Activated naive CD8-positive, alpha-beta T cell treated with anti-CD3 and anti-CD28 coated beads, Interleukin-2, amount 10 ng/mL, durations not matched to agents 7 days and 5 days (primary cell): Measurements from ENCODE around the gene ATP5PD. TPM values are rescaled to one million over a fixed set of nuclear protein-coding genes. Genes with fewer than 3 reads are reported as not detected.
"Not testable (repeated sequence)": the region's sequence is repeated elsewhere in the genome, so short reads cannot be mapped to it uniquely, and the experiment has no call there.

Experiments used
- ATAC-seq: fragments of 150-1000 bp; cut with Tn5 transposase; one replicate; pipeline ENCODE4 v1.10.0; 2021; ENCODE audit warnings: low read depth, moderate library complexity
- POLR2A ChIA-PET: fragments of 350-600 bp; sonication (Branson Sonifier 250); formaldehyde crosslinking; loops from one replicate; lab custom pipeline; 2021; ENCODE audit warnings: antibody characterized with exemption; lab: Charles Lee
- DNase-seq: peaks from one replicate; pipeline ENCODE4 v3.0.0; 2021
- H3K27ac Mint-ChIP-seq: one replicate; pipeline ENCODE4 v1.8.0; 2022; ENCODE audit warnings: mild to moderate bottlenecking, mixed read lengths
- H3K27me3 Mint-ChIP-seq: one replicate; pipeline ENCODE4 v1.8.0; 2022; ENCODE audit warnings: mild to moderate bottlenecking, moderate library complexity, mixed read lengths
- H3K36me3 Mint-ChIP-seq: one replicate; pipeline ENCODE4 v1.8.0; 2021; ENCODE audit warnings: mild to moderate bottlenecking, mixed read lengths
- H3K4me1 Mint-ChIP-seq: one replicate; pipeline ENCODE4 v1.8.0; 2021; ENCODE audit warnings: mixed read lengths
- H3K4me3 Mint-ChIP-seq: one replicate; pipeline ENCODE4 v1.8.0; 2022; ENCODE audit warnings: mild to moderate bottlenecking, moderate library complexity, mixed read lengths
- H3K9me3 Mint-ChIP-seq: one replicate; pipeline ENCODE4 v1.8.0; 2021; ENCODE audit warnings: mixed read lengths
- total RNA-seq, 2 experiments: library from RNA; stranded (reverse); gene quantifications; one replicate each; pipeline ENCODE4 v1.2.3, GENCODE V29; 2021

ATP5PD gene
- total RNA-seq, 2 experiments from 2014 or later = 196 to 199 TPM

- Mint-ChIP-seq H3K27ac (no peak overlapping the region), H3K27me3 (no peaks in the 10 kb centered on the region), H3K4me1 (peaks cover 14% of the 10 kb centered on the region), H3K9me3 (no peaks in the 10 kb centered on the region), H3K36me3 (peaks cover 7% of the 10 kb centered on the region), H3K4me3 (no peak overlapping the region)
- DNase-seq = no peak
- ATAC-seq = no peak
- POLR2A ChIA-PET = interaction anchor here (1.0 to 3.0 kb wide), 4 partner anchors 13 to 54 kb away, joined by 3 to 8 read pairs (median 4); partner anchors contain the start of genes ATP5PD, KCTD2 and SLC16A5
Measured at GRCh38 chr17:75060434-75061054, 13.8 kb upstream of the ATP5PD start.

- Mint-ChIP-seq H3K27ac (peak overlapping the region; percentile 56), H3K4me1 (peaks cover 12% of the 10 kb centered on the region), H3K9me3 (no peaks in the 10 kb centered on the region), H3K27me3 (no peaks in the 10 kb centered on the region), H3K36me3 (peaks cover 7% of the 10 kb centered on the region), H3K4me3 (no peak overlapping the region)
- ATAC-seq (no peak), DNase-seq (no peak)
- POLR2A ChIA-PET = interaction anchor here (0.7 to 1.3 kb wide), 6 partner anchors 10 to 397 kb away, joined by 3 to 4 read pairs (median 4); partner anchors contain the start of genes GGA3, KCTD2, MRPS7 and SLC16A5
Measured at GRCh38 chr17:75059369-75060345, 12.9 kb upstream of the ATP5PD start.

GRCh38 chr17:75051941-75052340, 5.2 kb upstream of the ATP5PD start:
- Mint-ChIP-seq H3K4me3 (no peak overlapping the region), H3K36me3 (peaks cover 22% of the 10 kb centered on the region), H3K4me1 (peaks cover 17% of the 10 kb centered on the region), H3K27me3 (no peaks in the 10 kb centered on the region), H3K9me3 (no peaks in the 10 kb centered on the region), H3K27ac (no peak overlapping the region)
- DNase-seq (no peak), ATAC-seq (no peak)
- POLR2A ChIA-PET = interaction anchor here (1.2 kb wide), 1 partner anchor 16 kb away, joined by 3 read pairs; no protein-coding TSS in a partner anchor

DNA sequence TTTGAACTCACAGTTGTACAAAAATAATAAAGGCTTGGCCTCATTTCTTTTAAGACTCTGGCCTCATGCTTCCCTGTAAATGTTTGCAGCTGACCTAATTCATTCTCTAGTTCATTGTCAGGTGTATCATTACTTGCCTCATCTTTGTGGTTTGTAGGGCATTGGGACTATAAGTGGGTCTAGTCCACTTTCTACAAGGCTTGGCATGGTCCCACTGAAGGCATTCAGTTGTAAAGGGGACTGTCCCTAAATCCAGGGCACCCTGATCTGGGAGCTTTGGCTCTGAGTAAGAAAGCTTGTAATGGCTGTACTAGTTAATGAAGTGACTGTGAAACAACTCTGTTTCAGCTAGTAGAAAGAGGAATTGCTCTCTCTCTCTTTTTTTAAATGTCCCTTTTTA, 2.9 kb upstream of the ATP5PD start:
- Mint-ChIP-seq H3K36me3 (peaks cover 17% of the 10 kb centered on the region), H3K27me3 (no peaks in the 10 kb centered on the region), H3K9me3 (no peaks in the 10 kb centered on the region), H3K4me3 (no peak overlapping the region), H3K27ac (no peak overlapping the region), H3K4me1 (peaks cover 25% of the 10 kb centered on the region)
- POLR2A ChIA-PET = interaction anchor here (0.6 to 1.0 kb wide), 3 partner anchors 10 to 133 kb away, joined by 3 to 4 read pairs (median 3); partner anchors contain the start of gene SUMO2
- no peak for ATAC-seq
- no peak for DNase-seq

DNA sequence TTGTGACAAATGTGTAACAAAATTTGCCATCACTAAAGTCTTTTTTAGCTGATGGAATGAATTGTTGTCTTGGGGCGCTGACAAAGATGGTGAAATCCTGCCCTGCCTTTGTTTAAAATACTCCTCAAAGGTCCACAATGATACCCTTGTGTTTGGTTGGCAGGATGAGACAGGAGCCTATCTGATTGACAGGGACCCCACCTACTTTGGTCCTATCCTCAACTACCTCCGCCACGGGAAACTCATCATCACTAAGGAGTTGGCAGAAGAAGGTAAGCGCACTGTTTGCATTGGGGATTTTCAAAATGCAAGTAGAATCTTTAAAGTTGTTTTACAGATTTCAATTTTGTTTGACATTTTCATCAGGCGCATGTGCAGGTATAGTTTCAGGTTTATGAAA, 2.3 kb upstream of the ATP5PD start:
- ATAC-seq = no peak
- Mint-ChIP-seq H3K4me1 (peaks cover 27% of the 10 kb centered on the region), H3K4me3 (no peak overlapping the region), H3K27ac (no peak overlapping the region), H3K27me3 (no peaks in the 10 kb centered on the region), H3K9me3 (no peaks in the 10 kb centered on the region), H3K36me3 (peaks cover 14% of the 10 kb centered on the region)
- POLR2A ChIA-PET = interaction anchor here (0.9 to 1.0 kb wide), 2 partner anchors 10 to 13 kb away, joined by 3 to 4 read pairs; no protein-coding TSS in a partner anchor
- no peak for DNase-seq

DNA sequence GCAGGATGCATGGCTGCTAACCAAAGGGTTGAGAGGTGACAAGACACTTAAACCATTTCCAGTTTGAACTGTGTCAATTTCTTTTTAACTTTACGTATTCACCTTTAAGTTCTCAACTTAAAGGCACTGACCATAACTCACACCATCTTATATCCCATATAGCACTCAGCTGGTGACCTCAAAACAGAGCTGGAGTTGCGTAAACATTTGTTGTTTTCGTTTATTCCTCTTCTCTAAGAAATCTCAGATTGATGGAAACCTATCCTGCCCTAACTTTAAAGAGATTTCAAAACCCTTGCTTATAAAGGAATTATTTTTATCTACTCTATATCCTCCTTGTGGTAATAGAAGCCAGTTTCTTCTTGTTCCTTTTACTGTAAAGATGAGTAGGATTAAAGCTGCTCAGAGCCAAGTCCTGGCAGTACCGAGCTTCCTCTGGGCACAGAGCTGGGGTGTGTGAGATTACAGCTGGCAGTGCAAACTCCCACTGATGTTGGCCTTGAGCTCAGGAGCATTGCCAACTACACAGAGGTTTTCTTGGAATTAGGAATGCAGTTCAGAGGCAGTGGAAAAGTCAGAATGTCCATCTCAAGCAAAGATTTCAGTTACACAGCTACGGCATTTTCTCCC, 1.6 kb upstream of the ATP5PD start:
- POLR2A ChIA-PET = interaction anchor here (0.9 to 2.9 kb wide), 5 partner anchors 12 to 106 kb away, joined by 3 to 13 read pairs (median 4); partner anchors contain the start of genes JPT1 and MRPL58
- Mint-ChIP-seq H3K36me3 (peaks cover 12% of the 10 kb centered on the region), H3K4me3 (peak overlapping the region; percentile 96), H3K27ac (peak overlapping the region; percentile 91), H3K27me3 (no peaks in the 10 kb centered on the region), H3K4me1 (peaks cover 27% of the 10 kb centered on the region), H3K9me3 (no peaks in the 10 kb centered on the region)
- DNase-seq (no peak), ATAC-seq (no peak)

DNA sequence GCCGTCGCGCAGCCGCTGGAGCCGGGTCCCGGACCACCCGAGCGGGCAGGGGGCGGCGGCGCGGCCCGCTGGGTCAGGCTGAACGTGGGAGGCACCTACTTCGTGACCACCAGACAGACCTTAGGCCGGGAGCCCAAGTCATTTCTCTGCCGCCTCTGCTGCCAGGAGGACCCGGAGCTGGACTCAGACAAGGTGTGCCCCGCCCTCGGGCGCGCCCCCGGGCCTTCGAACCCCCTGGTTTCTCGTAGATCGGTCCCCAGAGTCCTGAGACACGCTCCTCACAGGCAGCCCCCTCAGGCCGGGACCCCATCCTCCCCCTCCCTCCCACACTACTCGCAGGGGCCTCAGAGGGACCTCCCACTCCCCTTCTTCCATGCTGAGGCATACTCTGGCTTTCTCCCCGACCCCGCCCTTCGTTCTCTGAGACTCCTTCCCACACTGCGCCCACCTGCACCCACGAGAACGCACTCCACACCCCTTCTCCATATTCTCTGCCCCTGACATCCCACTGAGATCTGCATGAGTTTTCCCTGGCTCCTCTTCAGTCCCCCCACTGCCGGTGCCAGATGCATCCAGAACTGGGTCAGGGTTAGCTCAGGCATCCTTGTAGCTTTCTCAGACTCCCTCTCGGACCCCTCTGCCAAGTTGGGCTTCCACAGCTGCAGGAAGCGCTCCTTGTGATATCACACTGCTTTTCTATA, 779 bp upstream of the ATP5PD start:
- H3K4me3 Mint-ChIP-seq = peak overlapping the region; percentile 96
- POLR2A ChIA-PET = interaction anchor here (1.0 to 2.9 kb wide), 7 partner anchors 12 to 107 kb away, joined by 3 to 14 read pairs (median 5); partner anchors contain the start of genes JPT1 and MRPL58
- H3K9me3 Mint-ChIP-seq = no peaks in the 10 kb centered on the region
- H3K36me3 Mint-ChIP-seq = peaks cover 9% of the 10 kb centered on the region
- no peaks in the 10 kb centered on the region for H3K27me3 Mint-ChIP-seq
- no peak for DNase-seq
- peaks cover 27% of the 10 kb centered on the region for H3K4me1 Mint-ChIP-seq
- H3K27ac Mint-ChIP-seq = peak overlapping the region; percentile 91
- peak; percentile 5 for ATAC-seq

DNA sequence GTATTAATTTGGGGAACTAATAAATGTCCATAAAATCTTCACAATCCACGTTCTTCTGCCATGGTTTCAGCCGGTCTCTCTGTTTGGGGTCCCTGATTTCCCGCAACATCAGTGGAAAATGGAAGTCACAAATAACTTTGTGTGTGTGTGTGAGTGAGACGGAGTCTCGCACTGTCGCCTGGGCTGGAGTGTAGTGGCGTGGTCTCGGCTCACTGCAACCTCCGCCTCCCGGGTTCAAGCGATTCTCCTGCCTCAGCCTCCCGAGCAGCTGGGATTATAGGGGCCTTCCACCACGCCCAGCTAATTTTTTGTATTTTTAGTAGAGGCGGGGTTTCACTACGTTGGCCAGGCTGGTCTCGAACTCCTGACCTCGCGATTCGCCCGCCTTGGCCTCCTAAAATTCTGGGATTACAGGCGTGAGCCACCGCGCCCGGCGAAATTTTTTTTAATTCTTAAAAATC, 793 bp downstream of the ATP5PD start:
- POLR2A ChIA-PET = interaction anchor here (0.8 to 2.9 kb wide), 8 partner anchors 8 to 109 kb away, joined by 3 to 14 read pairs (median 5); partner anchors contain the start of genes JPT1, MRPL58 and SLC16A5
- not testable (repeated sequence) for H3K27me3 Mint-ChIP-seq, DNase-seq, ATAC-seq, H3K36me3 Mint-ChIP-seq, H3K9me3 Mint-ChIP-seq
- peak overlapping the region; percentile 14 for H3K27ac Mint-ChIP-seq
- peak overlapping the region; percentile 98 for H3K4me3 Mint-ChIP-seq
- H3K4me1 Mint-ChIP-seq = peaks cover 23% of the 10 kb centered on the region

GRCh38 chr17:75044716-75045115, 2.1 kb downstream of the ATP5PD start:
- H3K27ac Mint-ChIP-seq = no peak overlapping the region
- H3K9me3 Mint-ChIP-seq = no peaks in the 10 kb centered on the region
- peak overlapping the region; percentile 39 for H3K4me3 Mint-ChIP-seq
- ATAC-seq = no peak
- peaks cover 9% of the 10 kb centered on the region for H3K36me3 Mint-ChIP-seq
- no peaks in the 10 kb centered on the region for H3K27me3 Mint-ChIP-seq
- POLR2A ChIA-PET = no interaction called here
- no peak for DNase-seq
- H3K4me1 Mint-ChIP-seq = peaks cover 26% of the 10 kb centered on the region

- H3K4me3 Mint-ChIP-seq, H3K27ac Mint-ChIP-seq: not testable (repeated sequence)
- H3K4me1 Mint-ChIP-seq = peaks cover 23% of the 10 kb centered on the region
Measured at GRCh38 chr17:75043789-75044188, 3.0 kb downstream of the ATP5PD start.

DNA sequence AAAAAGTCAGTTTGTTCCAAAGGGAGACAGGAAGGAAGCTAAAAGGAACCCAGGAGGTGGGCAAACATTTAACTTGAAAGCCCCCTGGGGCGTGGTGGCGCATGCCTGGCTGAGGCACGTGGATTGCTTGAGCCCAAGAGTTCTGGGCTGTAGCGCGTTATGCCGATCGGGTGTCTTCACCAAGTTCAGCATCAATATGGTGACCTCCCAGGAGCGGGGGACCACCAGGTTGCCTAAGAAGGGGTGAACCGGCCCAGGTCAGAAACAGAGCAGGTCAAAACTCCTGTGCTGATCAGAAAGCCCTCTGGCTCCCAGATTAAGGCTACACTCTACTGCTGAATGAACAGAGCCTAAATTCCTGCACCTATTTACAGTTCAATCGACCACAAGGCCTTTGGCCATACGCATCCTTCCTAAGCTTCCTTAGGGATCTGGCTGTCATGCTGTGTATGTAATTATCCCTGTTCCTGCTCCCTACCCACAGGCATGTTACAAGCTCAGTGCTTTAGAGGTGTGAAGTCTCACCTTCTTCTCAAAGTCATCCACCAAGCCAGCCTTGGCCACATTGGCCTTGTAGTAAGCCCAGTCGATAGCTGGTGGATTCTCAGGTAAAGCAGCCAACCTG, 5.0 kb downstream of the ATP5PD start:
- POLR2A ChIA-PET = interaction anchor here (0.6 to 0.7 kb wide), 2 partner anchors 48 to 118 kb away, joined by 3 read pairs; partner anchors contain the start of gene OTOP2
- ATAC-seq (no peak), DNase-seq (no peak)
- Mint-ChIP-seq H3K4me3 (no peak overlapping the region), H3K27me3 (no peaks in the 10 kb centered on the region), H3K27ac (no peak overlapping the region), H3K4me1 (peaks cover 17% of the 10 kb centered on the region), H3K36me3 (peaks cover 10% of the 10 kb centered on the region), H3K9me3 (no peaks in the 10 kb centered on the region)

More at GRCh38 chr17:75043789-75044188, 3.0 kb downstream of the ATP5PD start:
- ATAC-seq, H3K27me3 Mint-ChIP-seq, H3K9me3 Mint-ChIP-seq, DNase-seq, H3K36me3 Mint-ChIP-seq: not testable (repeated sequence)
- POLR2A ChIA-PET = interaction anchor here (0.6 to 0.7 kb wide), 2 partner anchors 83 to 995 kb away, joined by 3 to 4 read pairs; no protein-coding TSS in a partner anchor
